Tibial nerve (tissue), 4 donors: Measurements from ENCODE around the gene ANKDD1B. TPM values are rescaled to one million over a fixed set of nuclear protein-coding genes. Genes with fewer than 3 reads are reported as not detected.
"Not testable (repeated sequence)": the region's sequence is repeated elsewhere in the genome, so short reads cannot be mapped to it uniquely, and the experiment has no call there.

Experiments
- DNase-seq, 2 donors: peaks; one replicate each; pipeline ENCODE4 v3.0.0-alpha.2; 2019; ENCODE audit warnings: low spot score in 2 of 2
- H3K27ac ChIP-seq, 4 donors: fragments of 200-600 bp; sonication (generic) in 3 of 4; one replicate each; pipeline ENCODE4 v1.5.1; 2017 to 2019; ENCODE audit warnings: mild to moderate bottlenecking in 1 of 4
- H3K27me3 ChIP-seq, 2 donors: fragments of 200-600 bp; sonication (generic) in 1 of 2; one replicate each; pipeline versions ENCODE4 v1.5.1 to v1.6.0; 2017 to 2019
- H3K36me3 ChIP-seq, 3 donors: fragments of 200-600 bp; sonication (generic); one replicate each; pipeline ENCODE4 v1.5.1; 2018 to 2019
- H3K4me1 ChIP-seq, 4 donors: fragments of 200-600 bp; sonication (generic) in 3 of 4; one replicate each; pipeline ENCODE4 v1.5.1; 2017 to 2019
- H3K4me3 ChIP-seq, 4 donors: fragments of 200-600 bp; sonication (generic) in 3 of 4; one replicate each; pipeline ENCODE4 v1.5.1; 2017 to 2019; ENCODE audit warnings: mild to moderate bottlenecking in 1 of 4, moderate library complexity in 1 of 4
- H3K9me3 ChIP-seq, 4 donors: fragments of 200-600 bp; sonication (generic) in 3 of 4; one replicate each; pipeline ENCODE4 v1.5.1; 2017 to 2019
- CTCF ChIP-seq, 5 experiments: fragments of 200-600 bp in 3 of 5; fragments of 450-650 bp in 2 of 5; sonication (generic) in 3 of 5; IDR thresholded peaks; one replicate each; pipeline ENCODE4 v1.5.1; 2016 to 2019; ENCODE audit warnings: antibody characterized with exemption in 5 of 5, mild to moderate bottlenecking in 3 of 5, moderate library complexity in 2 of 5
- EP300 ChIP-seq, 2 donors: sonication (generic); formaldehyde crosslinking; IDR thresholded peaks; one replicate each; pipeline ENCODE4 v1.6.1; 2017; ENCODE audit warnings: antibody characterized with exemption in 2 of 2, mild to moderate bottlenecking in 1 of 2
- POLR2A ChIP-seq, 2 donors: fragments of 450-650 bp; IDR thresholded peaks; one replicate each; pipeline ENCODE4 v1.6.1; 2017; ENCODE audit warnings: antibody characterized with exemption in 2 of 2, mild to moderate bottlenecking in 2 of 2, moderate library complexity in 2 of 2
- WGBS, 2 donors: methylation state at CpG; one replicate each; pipeline ENCODE4 v1.1.5; 2018; 5-methylcytosine and 5-hydroxymethylcytosine counted together
- total RNA-seq, 4 donors: library from RNA; depleted of rRNA; stranded (reverse); fragments of >200 nt; gene quantifications; one replicate each; pipeline ENCODE4 v1.1.0, GENCODE V29; 2016

The ANKDD1B gene
- total RNA-seq, 4 donors from 2014 or later, result 0.63 to 3.9 (median 1.3) TPM

GRCh38 chr5:75694781-75695180 lies 83.5 kb downstream of the ANKDD1B start:
- H3K9me3 ChIP-seq, result no peaks in the 10 kb centered on the region
- no peak for DNase-seq
- peaks cover 0 to 33% (median 0%) of the 10 kb centered on the region in 3 donors for H3K36me3 ChIP-seq
- WGBS, 2 donors, result 69 to 79% methylated on average over 1 of the region's 1 CpG
- no peaks in the 10 kb centered on the region for H3K27me3 ChIP-seq
- H3K27ac ChIP-seq, result no peak overlapping the region
- no peak for TF ChIP-seq POLR2A (IDR thresholded peaks at IDR 0.05)
- TF ChIP-seq CTCF (IDR thresholded peaks at IDR 0.05), result no peak
- no peak for TF ChIP-seq EP300 (IDR thresholded peaks at IDR 0.05)
- H3K4me1 ChIP-seq, result no peaks in the 10 kb centered on the region
- H3K4me3 ChIP-seq, result no peak overlapping the region

- H3K36me3 ChIP-seq, result peaks cover 0 to 26% (median 0%) of the 10 kb centered on the region in 3 donors
- H3K27ac ChIP-seq, DNase-seq, H3K4me1 ChIP-seq, H3K4me3 ChIP-seq, H3K9me3 ChIP-seq, H3K27me3 ChIP-seq: not testable (repeated sequence)
- 86 to 89% methylated on average over 22 of the region's 22 CpGs for WGBS, 2 donors
Observed at GRCh38 chr5:75695472-75696351, 84.5 kb downstream of the ANKDD1B start.

GRCh38 chr5:75701856-75702255 lies 90.6 kb downstream of the ANKDD1B start:
- Histone ChIP-seq H3K27ac (no peak overlapping the region), H3K4me1 (no peaks in the 10 kb centered on the region), H3K36me3 (peaks cover 0 to 40% (median 0%) of the 10 kb centered on the region in 3 donors), H3K27me3 (no peaks in the 10 kb centered on the region), H3K9me3 (no peaks in the 10 kb centered on the region), H3K4me3 (no peak overlapping the region)
- WGBS, 2 donors, result 94 to 95% methylated on average over 4 of the region's 4 CpGs
- TF ChIP-seq EP300 (IDR thresholded peaks at IDR 0.05) (no peak), POLR2A (IDR thresholded peaks at IDR 0.05) (no peak), CTCF (IDR thresholded peaks at IDR 0.05) (no peak)
- DNase-seq, result no peak

- H3K4me1 ChIP-seq, result no peaks in the 10 kb centered on the region
- WGBS, 2 donors, result 76 to 100% methylated on average over 1 of the region's 1 CpG
- no peaks in the 10 kb centered on the region for H3K9me3 ChIP-seq
- H3K36me3 ChIP-seq, result peaks cover 0 to 51% (median 0%) of the 10 kb centered on the region in 3 donors
- H3K27me3 ChIP-seq, result no peaks in the 10 kb centered on the region
- TF ChIP-seq EP300 (IDR thresholded peaks at IDR 0.05) (no peak), CTCF (IDR thresholded peaks at IDR 0.05) (no peak), POLR2A (IDR thresholded peaks at IDR 0.05) (no peak)
- no peak overlapping the region for H3K4me3 ChIP-seq
- no peak for DNase-seq
- no peak overlapping the region for H3K27ac ChIP-seq
Observed at GRCh38 chr5:75706016-75706415, 94.8 kb downstream of the ANKDD1B start.

GRCh38 chr5:75706775-75707174 lies 95.5 kb downstream of the ANKDD1B start:
- Histone ChIP-seq H3K4me3 (no peak overlapping the region), H3K27ac (no peak overlapping the region), H3K27me3 (no peaks in the 10 kb centered on the region), H3K4me1 (no peaks in the 10 kb centered on the region), H3K36me3 (peaks cover 0 to 48% (median 0%) of the 10 kb centered on the region in 3 donors), H3K9me3 (no peaks in the 10 kb centered on the region)
- DNase-seq, result no peak
- TF ChIP-seq CTCF (IDR thresholded peaks at IDR 0.05) (no peak), POLR2A (IDR thresholded peaks at IDR 0.05) (no peak), EP300 (IDR thresholded peaks at IDR 0.05) (no peak)
- 82 to 96% methylated on average over 3 of the region's 3 CpGs for WGBS, 2 donors
